NCI-H128 (cell line): ENCODE measurements around the gene HSF5.
"Not testable (repeated sequence)": the region's sequence is repeated elsewhere in the genome, so short reads cannot be mapped to it uniquely, and the experiment has no call there.

ENCODE experiments used
- DNase-seq: peaks from one replicate; lab custom pipeline; 2025; ENCODE audit not compliant: unreplicated experiment; lab: John Stamatoyannopoulos, UW

The HSF5 gene

DNA sequence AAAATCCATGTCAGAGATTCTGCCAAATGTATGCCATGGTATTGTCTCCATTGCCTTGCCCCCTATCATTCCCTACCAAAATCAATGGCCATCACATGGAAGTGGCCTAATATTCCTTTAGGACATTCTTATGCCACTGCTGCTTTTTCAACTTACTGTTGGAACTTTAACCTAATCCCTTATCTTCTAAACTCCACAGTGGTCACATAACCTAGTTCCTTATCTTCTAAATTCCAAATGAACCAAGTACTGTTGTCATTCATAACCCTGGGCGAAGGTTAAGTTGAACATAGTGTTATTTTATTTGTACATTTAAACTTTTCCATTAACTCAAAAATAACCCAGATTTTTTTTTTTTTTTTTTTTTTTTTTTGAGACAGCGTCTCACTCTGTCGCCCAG is 3.6 kb downstream of the HSF5 start:
- no peak for DNase-seq

GRCh38 chr17:58481798-58482197 is 6.4 kb downstream of the HSF5 start:
- DNase-seq: not testable (repeated sequence)

DNA sequence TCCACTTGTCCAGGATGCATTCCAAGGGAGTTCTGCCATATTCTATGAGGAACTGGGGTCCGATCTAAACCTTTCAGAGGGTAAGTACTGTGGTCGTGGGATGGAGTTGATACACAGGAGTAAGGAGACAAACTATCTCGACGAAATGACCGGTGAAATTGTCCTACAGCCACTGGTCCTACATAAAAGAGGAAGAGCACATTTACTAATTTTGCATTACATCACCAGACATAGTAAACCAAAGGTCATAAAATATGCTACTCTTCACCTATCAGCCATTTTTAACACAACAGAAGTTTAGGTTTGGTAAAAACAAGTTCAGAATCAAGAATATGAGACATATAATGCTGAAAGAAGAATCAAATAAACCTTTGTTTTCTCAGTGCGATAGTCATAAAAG is 8.1 kb downstream of the HSF5 start:
- DNase-seq: no peak

- DNase-seq: no peak
Measured at GRCh38 chr17:58476812-58477211, 11.4 kb downstream of the HSF5 start.

DNA sequence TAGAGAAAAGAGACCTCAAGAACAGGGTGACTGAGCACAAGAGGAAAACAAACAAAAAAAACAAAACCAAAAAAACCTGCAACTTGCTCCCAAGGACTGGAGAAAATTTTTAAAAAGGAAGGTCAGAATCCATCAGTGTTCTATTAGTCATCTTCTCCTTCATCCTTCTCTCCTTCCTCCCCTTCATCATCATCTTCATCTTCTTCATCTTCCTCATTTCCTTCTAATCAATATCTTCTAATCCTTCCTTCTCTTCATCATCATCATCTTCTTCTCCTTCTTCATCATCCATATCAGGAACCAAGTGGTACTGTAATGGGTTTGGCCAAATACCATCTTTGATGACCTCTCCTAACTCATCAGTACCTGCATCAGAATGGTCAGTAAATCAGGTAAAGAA is 12.2 kb downstream of the HSF5 start:
- DNase-seq: no peak

DNA sequence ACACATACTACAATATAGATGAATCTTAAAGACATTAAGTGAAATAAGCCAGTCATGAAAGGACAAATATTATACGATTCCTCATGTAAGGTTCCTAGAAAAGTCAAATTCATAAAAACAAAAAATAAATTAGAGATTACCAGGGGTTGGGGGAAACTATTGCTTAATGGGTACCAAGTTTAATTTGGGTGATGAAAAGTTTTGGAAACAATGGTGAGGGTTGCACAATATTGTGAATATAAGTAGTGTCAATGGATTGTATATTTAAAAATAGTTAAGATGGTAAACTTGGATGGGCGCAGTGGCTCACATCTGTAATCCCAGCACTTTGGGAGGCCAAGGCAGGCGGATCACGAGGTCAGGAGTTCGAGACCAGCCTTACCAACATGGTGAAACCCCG is 17.9 kb downstream of the HSF5 start:
- no peak for DNase-seq

DNA sequence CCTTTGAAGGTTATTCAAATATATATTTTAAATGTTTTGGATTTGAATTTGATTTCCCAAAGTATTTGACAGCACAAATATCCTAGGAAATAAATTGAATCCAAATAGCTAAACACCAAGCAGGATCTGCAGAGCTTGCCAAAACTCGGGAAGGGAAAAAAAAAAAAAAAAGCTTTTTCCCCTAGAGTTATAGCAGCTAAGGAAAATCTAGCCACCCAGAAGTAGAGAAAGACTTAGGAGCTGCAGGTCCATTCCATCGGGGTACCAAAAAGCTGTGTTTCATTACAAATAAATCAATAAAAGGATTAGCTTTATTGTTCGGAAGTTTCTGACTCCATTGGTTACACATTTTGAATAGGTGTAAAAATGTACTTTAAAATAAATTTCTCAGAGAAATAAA is 19.3 kb downstream of the HSF5 start:
- DNase-seq: no peak

DNA sequence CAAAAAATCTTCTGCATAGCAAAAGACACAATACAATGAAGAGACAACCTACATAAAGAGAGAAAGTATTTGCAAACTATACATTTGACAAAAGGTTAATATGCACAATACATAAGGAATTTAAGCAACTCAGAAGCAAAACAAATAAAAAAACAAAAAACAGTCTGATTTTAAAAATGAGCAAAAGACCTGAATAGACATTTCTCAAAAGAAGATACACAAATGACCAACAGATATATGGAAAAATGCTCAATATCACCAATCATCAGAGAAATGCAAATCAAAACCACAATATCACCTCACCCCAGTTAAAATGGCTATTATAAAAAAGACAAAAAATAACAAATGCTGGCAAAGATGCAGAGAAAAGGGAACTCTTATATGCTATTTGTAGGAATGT is 32.7 kb downstream of the HSF5 start:
- DNase-seq: no peak

- no peak for DNase-seq
Measured at GRCh38 chr17:58452738-58453137, 35.5 kb downstream of the HSF5 start.

GRCh38 chr17:58447039-58447975 is 40.9 kb downstream of the HSF5 start:
- peak; percentile 31 for DNase-seq

DNA sequence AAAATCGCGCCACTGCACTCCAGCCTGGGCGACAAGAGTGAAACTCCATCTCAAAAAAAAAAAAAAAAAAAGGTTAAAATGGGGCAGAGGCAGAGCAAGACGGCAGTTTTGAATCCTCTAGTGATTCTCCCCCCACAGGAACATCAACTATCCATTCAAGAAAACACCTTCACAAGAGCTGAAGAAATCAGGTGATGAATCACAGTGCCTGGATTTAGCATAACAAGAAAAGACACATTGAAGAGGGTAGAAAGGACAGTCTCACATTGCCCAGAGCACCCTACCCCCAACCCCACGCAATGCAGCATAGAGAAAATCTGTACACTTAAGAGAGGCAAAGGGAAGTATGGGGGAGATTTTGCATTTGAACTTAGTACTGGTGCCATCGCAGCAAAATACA is 42.1 kb downstream of the HSF5 start:
- no peak for DNase-seq

GRCh38 chr17:58436805-58437239 is 51.4 kb downstream of the HSF5 start:
- DNase-seq: no peak

GRCh38 chr17:58436245-58436644 is 52.0 kb downstream of the HSF5 start:
- no peak for DNase-seq

- DNase-seq: no peak
Measured at GRCh38 chr17:58432806-58433573, 55.2 kb downstream of the HSF5 start.

DNA sequence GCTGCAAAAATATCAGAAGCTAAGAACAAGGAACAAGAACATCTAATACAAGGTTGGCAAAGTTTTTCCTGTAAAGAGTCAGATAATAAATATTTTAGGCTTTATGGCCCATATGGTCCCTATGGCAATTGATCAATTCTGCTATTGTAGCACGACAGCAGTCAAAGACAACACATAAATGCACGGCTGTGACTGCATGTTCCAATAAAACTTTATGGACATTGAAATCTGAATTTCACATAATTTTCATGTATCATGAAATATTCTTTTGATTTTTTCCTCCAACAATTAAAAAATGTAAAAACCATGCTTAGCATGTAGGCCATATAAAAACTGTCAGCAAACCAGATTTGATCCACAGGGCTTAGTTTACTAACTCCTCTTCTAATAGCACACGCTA is 60.4 kb downstream of the HSF5 start:
- DNase-seq: no peak

GRCh38 chr17:58421711-58422110 is 66.5 kb downstream of the HSF5 start:
- no peak for DNase-seq

DNA sequence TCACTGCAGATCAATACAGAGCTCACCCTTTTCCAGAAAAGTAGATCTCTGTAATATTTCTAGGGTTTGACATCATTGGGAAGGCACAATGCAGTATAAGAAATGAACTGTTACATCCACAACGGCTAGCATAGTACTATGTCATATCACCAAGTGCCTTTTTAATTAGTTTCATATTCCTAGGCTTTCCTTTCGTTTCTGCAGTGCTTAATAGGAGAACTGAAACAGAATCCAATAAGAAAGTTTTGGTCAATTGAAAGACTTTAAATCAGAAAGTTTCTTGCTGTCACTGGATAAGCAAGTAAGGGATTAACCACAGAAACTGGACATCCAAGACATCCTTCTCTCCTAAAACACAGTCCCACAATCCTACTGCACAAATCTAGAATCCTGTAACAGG is 67.4 kb downstream of the HSF5 start:
- no peak for DNase-seq

DNA sequence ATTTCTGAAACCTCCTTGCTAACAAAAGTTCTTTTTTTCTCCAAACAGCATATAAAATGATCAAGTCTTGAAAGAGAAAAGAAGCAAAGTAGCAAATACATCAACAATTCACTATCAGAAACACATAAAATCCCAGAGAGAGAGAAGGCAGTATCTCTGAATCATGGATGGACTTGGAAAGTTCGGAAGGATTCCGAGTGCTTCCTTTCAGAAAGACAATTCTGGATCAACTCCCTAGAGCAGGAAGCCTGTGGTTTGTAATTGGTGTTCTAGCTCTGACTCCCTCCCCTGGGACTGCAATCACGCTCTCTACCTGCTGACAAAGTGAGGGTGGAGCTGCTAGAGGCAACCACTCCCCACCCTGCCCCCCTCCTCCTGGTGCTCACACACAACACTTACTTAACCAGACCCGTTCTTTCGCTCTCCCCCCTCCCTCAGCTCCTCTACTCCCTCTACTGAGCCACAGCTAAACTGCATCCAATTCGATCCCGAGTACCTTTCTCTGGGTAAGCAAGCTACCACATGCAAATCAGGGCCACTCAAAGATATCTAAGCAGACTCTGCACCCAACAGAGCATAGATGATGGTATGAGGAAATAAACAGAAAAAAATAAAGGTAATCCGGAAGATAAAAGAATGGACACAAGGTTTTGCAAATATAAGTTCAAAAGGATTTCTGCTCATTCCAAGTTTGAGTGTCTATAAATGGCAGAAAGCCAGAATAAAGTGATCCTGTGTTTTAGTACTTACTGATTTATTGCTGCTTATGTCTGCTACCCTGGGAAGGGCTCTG is 70.7 kb downstream of the HSF5 start, which contains the start of gene RNF43:
Gene RNF43, minus strand, starts transcription at position 235 of the 793 bp plus-strand sequence. CDS start 1,957 bp downstream, outside the sequence.
- peak; percentile 60 for DNase-seq

DNA sequence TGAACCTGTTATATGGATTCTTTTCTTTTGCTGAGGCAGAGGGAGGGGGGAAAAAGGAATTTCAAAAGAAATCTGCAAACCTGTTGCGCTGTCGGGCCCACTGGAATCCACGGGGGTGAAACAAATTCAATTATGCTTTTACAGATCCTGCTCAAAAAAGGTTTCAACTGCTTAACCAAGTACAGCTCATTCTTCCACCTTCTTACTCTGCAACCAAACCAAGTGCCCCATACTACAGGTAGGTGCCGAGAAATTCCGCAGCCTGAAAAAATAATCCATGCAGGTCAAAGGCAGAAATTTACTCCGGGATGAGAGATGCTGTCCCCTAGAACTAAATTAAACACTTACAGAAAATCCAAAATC is 71.3 kb downstream of the HSF5 start:
- no peak for DNase-seq

DNA sequence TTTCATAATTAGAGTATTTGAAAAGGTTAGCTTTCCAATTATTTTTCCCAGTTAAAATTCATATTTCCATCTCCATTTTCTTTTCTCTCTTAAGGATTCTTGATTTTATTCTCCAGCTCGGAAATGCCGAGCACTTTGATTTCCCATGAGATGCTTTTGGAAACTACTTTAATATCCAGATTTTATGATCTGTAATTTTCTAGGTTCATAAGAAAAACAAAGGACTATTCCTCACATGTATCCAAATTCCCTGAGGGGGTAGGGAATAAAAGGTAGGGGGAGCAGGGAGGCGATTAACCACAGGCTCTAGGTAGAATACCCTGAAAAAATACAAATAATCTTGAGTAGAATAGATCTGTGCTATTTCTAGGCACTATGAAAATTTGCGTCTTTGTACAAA is 71.8 kb downstream of the HSF5 start:
- no peak for DNase-seq

GRCh38 chr17:58415371-58416055 is 72.7 kb downstream of the HSF5 start:
- DNase-seq: no peak
